ENCODE measurements around the gene CELSR3.

Gene CELSR3

GRCh38 chr3:48686538-48687219, 24.0 kb upstream of the CELSR3 start:
- no peak for DNase-seq

- DNase-seq, result peak; percentile 69
These were observed 23.2 kb upstream of the CELSR3 start, which contains the start of gene NCKIPSD for GRCh38 chr3:48685603-48686511. Gene NCKIPSD, minus strand, starts transcription at chr3:48685915. Its CDS starts 108 bp downstream, at chr3:48685807.

- no peak for DNase-seq
These were observed 22.6 kb upstream of the CELSR3 start for GRCh38 chr3:48685293-48685602.

- DNase-seq, result no peak
These were observed 21.9 kb upstream of the CELSR3 start for GRCh38 chr3:48684480-48685143.

- DNase-seq, result no peak
These were observed 21.3 kb upstream of the CELSR3 start for GRCh38 chr3:48684054-48684349.

- DNase-seq, result no peak
These were observed 20.1 kb upstream of the CELSR3 start for GRCh38 chr3:48682786-48683185.

- DNase-seq, result no peak
These were observed 19.4 kb upstream of the CELSR3 start for GRCh38 chr3:48681974-48682610.

GRCh38 chr3:48681541-48681880, 18.8 kb upstream of the CELSR3 start:
- no peak for DNase-seq

- no peak for DNase-seq
These were observed 18.3 kb upstream of the CELSR3 start for GRCh38 chr3:48680811-48681540.

GRCh38 chr3:48679411-48680391, 17.0 kb upstream of the CELSR3 start:
- no peak for DNase-seq

- DNase-seq, result no peak
These were observed 16.1 kb upstream of the CELSR3 start for GRCh38 chr3:48678566-48679380.

GRCh38 chr3:48678056-48678455, 15.4 kb upstream of the CELSR3 start:
- DNase-seq, result no peak

- no peak for DNase-seq
These were observed 11.8 kb upstream of the CELSR3 start for GRCh38 chr3:48674505-48674904.

- no peak for DNase-seq
These were observed 9.8 kb upstream of the CELSR3 start for GRCh38 chr3:48672522-48672921.

GRCh38 chr3:48664929-48665328, 2.2 kb upstream of the CELSR3 start:
- no peak for DNase-seq

GRCh38 chr3:48664313-48664644, 1.6 kb upstream of the CELSR3 start:
- no peak for DNase-seq

- peak; percentile 95 for DNase-seq
These were observed 1.0 kb upstream of the CELSR3 start for GRCh38 chr3:48663489-48664312.

- no peak for DNase-seq
These were observed 437 bp downstream of the CELSR3 start for GRCh38 chr3:48662145-48662752.

GRCh38 chr3:48661501-48662144, 1.1 kb downstream of the CELSR3 start:
- DNase-seq, result no peak
